Caco-2 (cell line): ENCODE data around the gene SLC43A3. TPM values are rescaled to one million over a fixed set of nuclear protein-coding genes. Genes with fewer than 3 reads are reported as not detected.

Experiments used
- BruUV-seq: library from RNA; stranded (reverse); fragments of 400-500 nt; replicated peaks from 2 replicates; lab custom pipeline; 2021; lab: Mats Ljungman, UMichigan
- CTCF ChIA-PET: fragments of 300-600 bp; sonication (Branson Sonifier 250); formaldehyde crosslinking; loops from one replicate; lab custom pipeline; 2022; ENCODE audit warnings: antibody characterized with exemption; lab: Charles Lee
- POLR2A ChIA-PET: fragments of 300-600 bp; sonication (Branson Sonifier 250); formaldehyde crosslinking; loops from one replicate; lab custom pipeline; 2022; ENCODE audit warnings: antibody characterized with exemption; lab: Charles Lee
- DNase-seq, 2 experiments: peaks; one replicate each; pipeline versions ENCODE4 v3.0.0 to v3.0.0-alpha.2; 2020 to 2022
- H3K27me3 ChIP-seq: replicated peaks from 2 replicates; pipeline ENCODE4 v1.6.0; 2011; ENCODE audit warnings: low read length; ENCODE audit not compliant: control insufficient read depth, insufficient read depth
- H3K36me3 ChIP-seq: 2 replicates; pipeline ENCODE4 v1.5.1; 2011; ENCODE audit warnings: low read length; ENCODE audit not compliant: control insufficient read depth, insufficient read depth
- H3K4me1 ChIP-seq: fragments of 250-450 bp; sonication (Bioruptor Pico); 2 replicates; pipeline ENCODE4 v1.5.1; 2020; ENCODE audit warnings: mild to moderate bottlenecking
- H3K4me3 ChIP-seq: 2 replicates; pipeline ENCODE4 v1.5.1; 2011; ENCODE audit warnings: low read depth, mild to moderate bottlenecking, control low read depth, low read length
- H3K9me3 ChIP-seq: fragments of 250-450 bp; sonication (Bioruptor Pico); 2 replicates; pipeline ENCODE4 v1.5.1; 2020; ENCODE audit warnings: mild to moderate bottlenecking, moderate library complexity
- H3K27ac Mint-ChIP-seq: one replicate; pipeline ENCODE4 v1.8.0; 2022; ENCODE audit warnings: mixed read lengths; ENCODE audit not compliant: unreplicated experiment
- H3K27me3 Mint-ChIP-seq: one replicate; pipeline ENCODE4 v1.8.0; 2022; ENCODE audit warnings: mixed read lengths; ENCODE audit not compliant: insufficient read depth, unreplicated experiment
- H3K36me3 Mint-ChIP-seq: one replicate; pipeline ENCODE4 v1.8.0; 2022; ENCODE audit warnings: mild to moderate bottlenecking, mixed read lengths; ENCODE audit not compliant: insufficient read depth, unreplicated experiment
- H3K4me1 Mint-ChIP-seq: one replicate; pipeline ENCODE4 v1.8.0; 2022; ENCODE audit warnings: low read depth, mixed read lengths; ENCODE audit not compliant: unreplicated experiment
- H3K4me3 Mint-ChIP-seq: one replicate; pipeline ENCODE4 v1.8.0; 2022; ENCODE audit warnings: mild to moderate bottlenecking, moderate library complexity, mixed read lengths; ENCODE audit not compliant: unreplicated experiment
- H3K9me3 Mint-ChIP-seq: one replicate; pipeline ENCODE4 v1.8.0; 2022; ENCODE audit warnings: mixed read lengths; ENCODE audit not compliant: unreplicated experiment
- intact Hi-C: fragments of 100-400 bp; cut with micrococcal nuclease; formaldehyde crosslinking; loops from one replicate; pipeline ENCODE4 v1.10.0; 2022; ENCODE audit not compliant: unreplicated experiment
- total RNA-seq: library from RNA; stranded (reverse); gene quantifications from 2 replicates; pipeline ENCODE4 v1.2.3, GENCODE V29; 2022
- TF ChIP-seq, protein P1 (sequence below), 2 experiments: fragments of 200-600 bp in 1 of 2; IDR thresholded peaks; 1 replicate in 1 of 2; 2 replicates in 1 of 2; pipeline versions ENCODE4 v1.5.1 to v1.8.0; 2011 to 2022; ENCODE audit warnings: antibody characterized with exemption in 1 of 2, control low read depth in 1 of 2, inconsistent platforms in 1 of 2, low read depth in 1 of 2, low read length in 1 of 2, mild to moderate bottlenecking in 1 of 2, moderate library complexity in 1 of 2; ENCODE audit not compliant: insufficient read depth in 1 of 2, severe bottlenecking in 1 of 2, unreplicated experiment in 1 of 2

Gene SLC43A3
- total RNA-seq, 1 experiment from 2014 or later, result not detected

DNA sequence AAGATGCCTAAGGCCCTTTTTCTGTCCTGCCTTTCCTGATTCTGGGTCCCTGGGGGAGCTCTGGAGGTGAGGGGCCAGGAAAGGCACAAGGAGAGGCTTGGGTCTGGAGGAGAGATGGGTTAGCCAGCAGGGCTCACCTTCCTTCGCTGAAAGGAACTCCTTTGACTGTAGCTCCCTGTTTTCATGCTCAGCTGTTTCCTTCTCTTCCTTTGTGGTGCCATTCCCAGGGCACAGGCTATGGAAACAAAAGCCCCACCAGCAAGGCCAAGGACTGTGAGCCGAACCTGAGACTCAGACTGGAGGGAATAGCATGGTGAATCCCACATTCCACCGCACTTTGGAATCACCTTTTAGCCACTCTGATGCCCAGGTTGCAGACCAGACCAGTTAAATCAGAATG lies 10.5 kb downstream of the SLC43A3 start:
- BruUV-seq, result no TSS peak
- ChIA-PET CTCF (no interaction called here), POLR2A (no interaction called here)
- Mint-ChIP-seq H3K9me3 (no peaks in the 10 kb centered on the region), H3K27me3 (peaks cover 15% of the 10 kb centered on the region), H3K4me3 (no peak overlapping the region), H3K36me3 (no peaks in the 10 kb centered on the region), H3K27ac (no peak overlapping the region), H3K4me1 (peaks cover 7% of the 10 kb centered on the region)
- no peak overlapping the region for H3K4me3 ChIP-seq
- intact Hi-C loops, result no loop called here
- no peaks in the 10 kb centered on the region; the same call in 1 of the 2 replicates for H3K27me3 ChIP-seq
- no peaks in the 10 kb centered on the region for H3K4me1 ChIP-seq
- H3K36me3 ChIP-seq, result no peaks in the 10 kb centered on the region
- no peaks in the 10 kb centered on the region for H3K9me3 ChIP-seq
- DNase-seq, result no peak
- TF ChIP-seq, protein P1, sequence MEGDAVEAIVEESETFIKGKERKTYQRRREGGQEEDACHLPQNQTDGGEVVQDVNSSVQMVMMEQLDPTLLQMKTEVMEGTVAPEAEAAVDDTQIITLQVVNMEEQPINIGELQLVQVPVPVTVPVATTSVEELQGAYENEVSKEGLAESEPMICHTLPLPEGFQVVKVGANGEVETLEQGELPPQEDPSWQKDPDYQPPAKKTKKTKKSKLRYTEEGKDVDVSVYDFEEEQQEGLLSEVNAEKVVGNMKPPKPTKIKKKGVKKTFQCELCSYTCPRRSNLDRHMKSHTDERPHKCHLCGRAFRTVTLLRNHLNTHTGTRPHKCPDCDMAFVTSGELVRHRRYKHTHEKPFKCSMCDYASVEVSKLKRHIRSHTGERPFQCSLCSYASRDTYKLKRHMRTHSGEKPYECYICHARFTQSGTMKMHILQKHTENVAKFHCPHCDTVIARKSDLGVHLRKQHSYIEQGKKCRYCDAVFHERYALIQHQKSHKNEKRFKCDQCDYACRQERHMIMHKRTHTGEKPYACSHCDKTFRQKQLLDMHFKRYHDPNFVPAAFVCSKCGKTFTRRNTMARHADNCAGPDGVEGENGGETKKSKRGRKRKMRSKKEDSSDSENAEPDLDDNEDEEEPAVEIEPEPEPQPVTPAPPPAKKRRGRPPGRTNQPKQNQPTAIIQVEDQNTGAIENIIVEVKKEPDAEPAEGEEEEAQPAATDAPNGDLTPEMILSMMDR (IDR thresholded peaks at IDR 0.05; ENCODE audit: insufficient read depth in 1 of 2, low read depth in 1 of 2, low read length in 1 of 2, severe bottlenecking in 1 of 2, unreplicated experiment in 1 of 2), result no peak

DNA sequence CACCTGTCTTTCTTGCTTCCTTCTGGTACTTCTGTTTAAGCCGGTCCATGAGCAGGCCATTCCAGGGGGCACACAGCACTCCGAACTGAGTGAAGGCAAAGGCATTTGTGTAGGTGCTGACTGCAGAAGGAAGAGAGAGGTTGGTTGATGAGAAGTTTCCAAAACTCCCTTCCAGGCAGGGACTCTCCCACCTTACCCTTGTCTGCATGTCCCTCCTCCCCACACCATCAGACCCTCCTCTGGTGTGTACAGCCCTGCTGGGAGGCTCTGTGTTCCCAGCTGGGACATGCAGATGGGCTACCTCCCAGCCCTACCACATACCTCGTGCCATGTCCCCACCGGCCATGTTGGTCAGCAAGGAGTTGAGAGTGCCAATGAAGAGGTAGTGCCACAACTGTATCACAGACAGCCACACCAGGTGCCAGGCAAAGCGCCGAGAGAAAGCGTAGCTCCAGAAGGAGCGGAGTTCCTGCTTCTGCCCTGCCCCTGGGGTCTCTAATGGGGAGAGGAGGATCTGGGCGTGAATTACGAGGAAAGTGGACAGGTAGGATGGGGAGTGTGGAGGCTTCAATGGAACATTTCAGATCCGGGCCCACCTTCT lies 12.2 kb downstream of the SLC43A3 start:
- Histone ChIP-seq H3K36me3 (no peaks in the 10 kb centered on the region), H3K4me1 (no peaks in the 10 kb centered on the region), H3K4me3 (no peak overlapping the region), H3K27me3 (no peaks in the 10 kb centered on the region), H3K9me3 (no peaks in the 10 kb centered on the region)
- H3K27ac Mint-ChIP-seq, result no peak overlapping the region
- BruUV-seq, result no TSS peak
- H3K36me3 Mint-ChIP-seq, result no peaks in the 10 kb centered on the region
- H3K4me1 Mint-ChIP-seq, result peaks cover 7% of the 10 kb centered on the region
- CTCF ChIA-PET, result no interaction called here
- no peaks in the 10 kb centered on the region for H3K9me3 Mint-ChIP-seq
- TF ChIP-seq, protein P1 (IDR thresholded peaks at IDR 0.05; ENCODE audit: insufficient read depth in 1 of 2, low read depth in 1 of 2, low read length in 1 of 2, severe bottlenecking in 1 of 2, unreplicated experiment in 1 of 2), result no peak
- no peak overlapping the region for H3K4me3 Mint-ChIP-seq
- no peak for DNase-seq
- intact Hi-C loops, result no loop called here
- H3K27me3 Mint-ChIP-seq, result peaks cover 10% of the 10 kb centered on the region
- POLR2A ChIA-PET, result no interaction called here

DNA sequence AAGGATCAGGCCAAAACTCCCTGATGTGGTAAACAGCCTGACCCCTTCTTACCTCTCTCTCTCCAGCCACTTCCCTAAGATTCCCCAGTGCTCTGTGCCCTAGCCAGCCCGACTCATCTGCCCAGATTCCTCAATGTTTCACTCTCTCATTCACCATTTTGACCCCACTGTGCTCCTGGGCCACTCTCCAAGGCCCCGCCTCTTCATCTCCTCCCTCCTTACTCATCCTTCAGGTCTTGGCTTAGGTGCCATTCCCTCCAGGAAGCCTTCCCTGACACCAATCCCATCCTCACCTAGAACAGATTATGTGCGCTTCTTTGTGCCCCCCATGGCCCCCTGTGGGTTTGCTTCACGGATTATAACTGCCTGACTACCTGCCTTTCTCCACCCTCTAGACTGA lies 13.2 kb downstream of the SLC43A3 start:
- ChIA-PET CTCF (no interaction called here), POLR2A (no interaction called here)
- no peak for DNase-seq
- Histone ChIP-seq H3K27me3 (no peaks in the 10 kb centered on the region), H3K9me3 (no peaks in the 10 kb centered on the region), H3K4me1 (no peaks in the 10 kb centered on the region), H3K4me3 (no peak overlapping the region), H3K36me3 (no peaks in the 10 kb centered on the region)
- peaks cover 7% of the 10 kb centered on the region for H3K4me1 Mint-ChIP-seq
- no peak overlapping the region for H3K27ac Mint-ChIP-seq
- no peaks in the 10 kb centered on the region for H3K9me3 Mint-ChIP-seq
- no peaks in the 10 kb centered on the region for H3K36me3 Mint-ChIP-seq
- TF ChIP-seq, protein P1 (IDR thresholded peaks at IDR 0.05; ENCODE audit: insufficient read depth in 1 of 2, low read depth in 1 of 2, low read length in 1 of 2, severe bottlenecking in 1 of 2, unreplicated experiment in 1 of 2), result no peak
- no TSS peak for BruUV-seq
- intact Hi-C loops, result no loop called here
- no peak overlapping the region for H3K4me3 Mint-ChIP-seq
- peaks cover 7% of the 10 kb centered on the region for H3K27me3 Mint-ChIP-seq
